HG02763 (cell line): ENCODE results near the gene SMC1A.
"Not testable (repeated sequence)": the region's sequence is repeated elsewhere in the genome, so short reads cannot be mapped to it uniquely, and the experiment has no call there.

Experiments used
- ATAC-seq: cut with Tn5 transposase; IDR thresholded peaks from one replicate; pipeline ENCODE4 v1.9.1; 2021; ENCODE audit warnings: mild to moderate bottlenecking, moderate library complexity; ENCODE audit not compliant: unreplicated experiment

Gene SMC1A

DNA sequence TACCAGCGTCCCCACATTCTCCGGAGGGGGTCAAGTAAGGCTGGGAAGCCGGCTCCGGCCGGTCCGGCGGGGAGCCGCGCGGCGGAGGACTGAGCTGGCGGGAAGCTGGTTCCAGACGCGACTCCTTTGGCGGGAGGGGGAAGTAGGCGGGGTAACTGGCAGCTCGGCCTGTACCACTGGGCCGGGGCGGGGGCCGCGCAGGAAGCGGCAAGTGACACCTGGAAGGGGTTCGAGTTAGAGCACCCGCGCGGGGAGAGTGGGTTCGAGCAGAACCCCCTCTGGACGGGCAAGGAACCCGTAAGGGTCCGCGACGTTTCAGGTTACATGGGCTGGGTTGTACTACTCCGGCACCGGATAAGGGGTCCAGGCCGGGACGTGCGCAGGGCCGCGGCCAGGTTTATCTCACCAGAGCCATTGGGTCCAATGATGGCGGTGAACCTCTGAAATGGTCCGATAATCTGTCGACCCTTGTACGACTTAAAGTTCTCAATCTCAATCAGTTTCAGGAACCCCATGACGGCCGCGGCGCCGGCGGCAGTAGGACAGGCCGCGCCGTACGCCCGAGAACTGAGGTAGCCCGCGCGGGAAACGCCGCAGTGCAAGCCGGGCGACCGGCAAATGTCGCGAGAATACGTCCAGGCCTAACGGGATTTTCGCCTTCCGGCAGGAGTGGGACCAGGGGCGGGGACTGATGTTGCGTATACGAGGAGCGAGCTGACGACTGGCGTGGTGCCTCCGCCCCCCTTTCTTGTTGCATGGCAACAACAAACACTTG lies at the start of gene SMC1A:
TSS of gene SMC1A (minus strand) at position 569 of the 775 bp plus-strand sequence. CDS start at position 515, 54 bp downstream.
- peak; percentile 92 for ATAC-seq

DNA sequence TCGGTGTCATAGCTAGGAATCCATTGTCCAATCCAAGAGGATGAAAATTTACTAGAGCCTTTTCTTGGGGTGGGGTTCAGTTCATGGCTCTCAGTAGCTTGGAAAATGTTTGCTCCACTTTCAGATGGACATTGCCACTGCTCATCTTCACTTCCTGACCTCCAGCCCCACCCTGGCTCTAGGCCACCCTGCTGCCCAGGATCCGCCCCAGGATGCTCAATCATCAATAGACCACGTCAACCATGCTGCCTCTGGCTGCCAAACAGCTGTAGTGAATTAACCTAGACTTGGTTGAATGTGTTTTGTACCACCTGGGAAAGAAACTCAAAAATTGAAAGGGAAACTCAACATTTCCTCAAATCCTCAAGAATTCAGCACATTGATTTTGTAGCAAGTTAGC lies 48.9 kb upstream of the SMC1A start:
- ATAC-seq = no peak

- not testable (repeated sequence) for ATAC-seq
Observed at GRCh38 chrX:53468659-53469058, 46.2 kb upstream of the SMC1A start.

DNA sequence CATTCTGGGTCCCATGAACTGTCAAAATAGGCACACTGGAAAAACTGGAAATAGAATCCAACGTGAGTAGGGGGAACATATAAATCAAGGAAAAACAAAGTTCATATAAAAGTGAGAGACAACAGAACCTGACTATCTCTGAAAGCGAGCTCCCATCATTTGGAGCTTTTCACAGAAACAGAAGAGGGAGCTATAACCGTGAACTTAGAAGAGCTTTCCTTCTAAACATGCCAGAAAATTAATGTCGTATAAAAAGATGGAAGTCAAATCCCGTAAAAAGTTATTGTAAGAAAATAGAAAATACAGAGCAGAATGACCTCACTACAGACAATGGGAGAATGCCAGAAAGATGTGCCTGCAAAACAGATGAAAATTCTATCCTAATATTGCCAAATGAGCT lies 35.6 kb upstream of the SMC1A start:
- ATAC-seq = no peak

- no peak for ATAC-seq
Observed at GRCh38 chrX:53456254-53456653, 33.8 kb upstream of the SMC1A start.

DNA sequence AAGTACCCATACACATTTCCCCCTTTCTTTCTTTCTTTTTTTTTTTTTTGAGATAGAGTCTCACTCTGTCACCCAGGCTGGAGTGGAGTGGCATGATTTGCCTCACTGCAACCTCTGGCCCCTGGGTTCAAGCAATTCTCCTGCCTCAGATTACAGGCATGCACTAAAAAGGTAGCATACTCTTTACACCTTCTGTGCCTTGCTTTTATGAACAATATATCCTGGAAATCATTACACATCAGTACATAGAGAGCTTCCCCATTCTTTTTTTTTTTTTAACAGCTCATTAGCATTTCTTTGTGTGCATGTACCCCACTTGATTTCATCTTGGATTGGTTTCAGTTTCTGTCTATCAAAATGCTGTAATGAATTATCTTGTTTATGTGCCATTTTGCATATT lies 30.4 kb upstream of the SMC1A start:
- ATAC-seq = no peak

DNA sequence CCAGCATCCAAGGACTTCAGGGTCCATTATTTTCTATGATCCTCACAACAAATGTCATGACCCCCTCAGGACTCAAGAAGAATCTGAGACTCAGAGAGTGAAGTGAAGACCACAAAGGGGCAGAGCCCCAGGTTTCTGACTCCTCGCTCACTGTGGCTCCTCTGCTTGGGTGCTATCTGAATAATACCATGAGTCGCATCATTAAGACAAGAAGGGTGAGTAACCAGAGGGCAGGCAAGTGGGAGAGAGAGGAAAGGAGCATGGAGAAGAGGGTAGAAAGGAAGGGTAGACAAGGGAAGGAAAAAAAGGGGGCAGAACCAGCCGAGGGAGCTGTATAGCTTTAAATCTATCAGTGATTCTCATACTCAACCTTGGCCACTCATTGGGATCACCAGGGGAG lies 27.2 kb upstream of the SMC1A start:
- no peak for ATAC-seq

DNA sequence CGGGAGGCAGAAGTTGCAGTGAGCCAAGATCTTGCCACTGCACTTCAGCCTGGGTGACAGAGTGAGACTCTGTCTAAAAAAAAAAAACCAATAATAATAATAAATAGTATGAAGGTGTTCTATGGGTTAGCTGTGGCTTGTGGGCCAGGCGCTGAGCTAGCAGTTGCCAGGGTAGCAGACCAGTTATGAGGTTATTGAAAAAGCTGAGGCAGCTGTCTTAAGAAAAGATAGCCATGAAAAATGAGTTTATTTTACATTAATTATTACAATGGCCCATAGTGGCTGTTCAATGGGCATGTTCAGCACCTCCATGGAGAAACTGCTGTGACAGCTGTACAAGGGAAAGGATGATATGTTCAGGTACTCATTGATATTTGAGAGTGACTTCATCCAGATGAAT lies 25.0 kb upstream of the SMC1A start:
- no peak for ATAC-seq

- ATAC-seq = no peak
Observed at GRCh38 chrX:53445977-53446376, 23.5 kb upstream of the SMC1A start.

DNA sequence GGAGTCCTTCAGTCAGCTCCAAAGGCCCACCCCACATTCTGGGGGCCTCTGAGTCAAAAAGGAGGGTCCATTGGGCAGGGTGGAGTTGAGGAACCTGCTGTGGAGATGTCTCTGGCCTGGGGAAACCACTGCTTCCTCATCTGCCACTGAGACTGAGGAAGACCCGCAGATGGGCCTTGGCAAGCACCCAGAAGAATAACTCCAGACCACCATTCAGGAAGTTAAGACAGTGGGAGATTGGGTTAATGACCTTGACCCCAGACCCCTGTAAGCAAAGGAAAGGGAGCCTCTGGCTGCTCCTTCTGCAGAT lies 19.8 kb upstream of the SMC1A start:
- ATAC-seq = no peak

GRCh38 chrX:53441531-53442321 lies 19.3 kb upstream of the SMC1A start:
- peak; percentile 74 for ATAC-seq

DNA sequence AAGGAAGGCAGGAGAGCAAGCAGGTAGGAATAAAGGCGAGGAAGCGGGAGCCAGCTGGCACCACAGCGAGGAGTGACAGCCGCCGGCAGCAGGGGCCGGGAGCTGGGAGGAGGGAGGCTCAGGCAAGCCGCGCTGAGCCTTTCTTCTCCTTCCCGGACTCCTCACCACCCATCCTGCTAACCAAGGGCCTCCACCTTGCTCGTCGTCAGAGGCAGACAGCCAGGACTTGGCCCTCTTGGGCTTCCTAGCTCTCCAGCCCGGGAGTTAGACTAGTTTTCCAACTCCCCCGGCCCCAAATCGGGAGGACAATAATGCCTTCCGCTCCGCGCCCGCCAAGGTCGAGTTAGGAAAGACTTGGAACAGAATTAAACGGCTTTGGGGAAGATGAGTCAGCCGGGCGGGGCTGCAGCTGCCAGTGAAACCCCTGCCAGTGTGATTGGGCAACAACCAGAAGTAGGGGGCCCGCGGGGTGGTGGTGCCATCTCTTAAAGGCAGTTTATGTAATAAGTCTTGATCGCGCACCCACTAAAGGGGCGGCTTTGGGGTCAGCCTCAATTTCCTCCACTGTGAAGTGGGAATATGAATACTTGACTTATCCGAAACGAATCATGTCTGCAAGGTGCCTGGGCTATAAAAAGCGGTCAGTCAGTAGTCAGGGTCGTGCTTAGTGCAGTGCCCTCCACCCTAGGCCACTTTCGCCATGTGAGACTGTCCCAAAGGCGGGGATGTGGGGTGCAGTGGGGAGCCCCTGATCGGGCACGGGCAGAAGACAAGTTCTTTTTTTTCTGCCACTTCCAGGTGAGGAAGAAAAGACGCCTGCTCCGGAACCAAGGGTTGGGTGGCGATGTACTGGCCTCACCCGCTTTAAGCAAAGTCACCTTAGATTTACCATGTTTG lies 18.4 kb upstream of the SMC1A start:
- ATAC-seq = no peak

GRCh38 chrX:53440101-53440500 lies 17.6 kb upstream of the SMC1A start:
- ATAC-seq = no peak

DNA sequence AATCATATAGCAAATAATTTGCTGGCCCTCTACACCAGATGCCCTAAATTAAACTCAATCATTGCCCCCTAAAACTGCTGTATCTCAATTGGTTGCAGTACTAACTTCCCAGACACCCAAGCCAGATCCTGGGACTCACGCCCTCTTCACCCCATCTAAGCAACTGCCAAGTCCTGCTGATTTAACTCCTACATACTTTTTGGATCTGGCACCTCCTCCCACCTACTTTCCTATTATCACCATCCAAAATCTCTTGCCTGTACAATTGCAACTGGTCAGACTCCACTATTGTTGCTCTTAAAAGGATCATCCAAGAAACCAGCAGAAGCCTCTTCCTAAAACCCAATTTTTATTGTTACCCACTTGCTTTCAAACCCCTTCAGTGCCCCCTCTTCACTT lies 16.4 kb upstream of the SMC1A start:
- ATAC-seq = no peak

DNA sequence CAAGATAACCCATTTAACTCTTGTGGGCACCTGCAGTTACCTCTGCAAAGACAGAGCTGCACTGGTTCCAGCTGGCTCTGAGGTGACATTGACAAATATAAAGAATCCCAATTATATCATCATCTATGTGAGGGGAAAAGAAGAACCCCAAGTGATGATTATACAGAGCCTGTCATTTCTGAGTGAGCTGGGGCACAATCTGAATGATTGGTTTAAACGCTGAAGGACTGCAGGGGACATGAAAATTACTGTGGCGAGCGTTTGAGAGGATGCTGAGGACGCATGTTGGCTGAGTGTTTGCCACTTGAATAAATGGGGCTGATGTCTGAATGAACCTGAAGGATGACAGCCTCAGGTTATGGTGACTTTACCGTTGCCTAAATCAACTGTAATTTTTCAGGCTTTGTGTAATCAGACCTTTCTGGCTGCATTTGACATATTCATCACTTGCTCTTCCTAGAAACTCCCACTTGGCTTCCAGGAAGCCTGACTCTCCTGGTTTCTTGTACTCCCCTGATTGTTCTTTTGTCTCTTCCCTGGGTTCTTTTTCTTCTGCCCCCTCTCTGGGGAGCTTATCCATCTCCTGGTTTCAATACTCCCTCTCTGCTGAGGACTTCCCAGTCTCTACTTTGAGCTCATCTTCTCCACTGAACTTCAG lies 15.8 kb upstream of the SMC1A start:
- no peak for ATAC-seq

- ATAC-seq = no peak
Observed at GRCh38 chrX:53437206-53437605, 14.8 kb upstream of the SMC1A start.

GRCh38 chrX:53435997-53436396 lies 13.5 kb upstream of the SMC1A start:
- peak; percentile 72 for ATAC-seq

DNA sequence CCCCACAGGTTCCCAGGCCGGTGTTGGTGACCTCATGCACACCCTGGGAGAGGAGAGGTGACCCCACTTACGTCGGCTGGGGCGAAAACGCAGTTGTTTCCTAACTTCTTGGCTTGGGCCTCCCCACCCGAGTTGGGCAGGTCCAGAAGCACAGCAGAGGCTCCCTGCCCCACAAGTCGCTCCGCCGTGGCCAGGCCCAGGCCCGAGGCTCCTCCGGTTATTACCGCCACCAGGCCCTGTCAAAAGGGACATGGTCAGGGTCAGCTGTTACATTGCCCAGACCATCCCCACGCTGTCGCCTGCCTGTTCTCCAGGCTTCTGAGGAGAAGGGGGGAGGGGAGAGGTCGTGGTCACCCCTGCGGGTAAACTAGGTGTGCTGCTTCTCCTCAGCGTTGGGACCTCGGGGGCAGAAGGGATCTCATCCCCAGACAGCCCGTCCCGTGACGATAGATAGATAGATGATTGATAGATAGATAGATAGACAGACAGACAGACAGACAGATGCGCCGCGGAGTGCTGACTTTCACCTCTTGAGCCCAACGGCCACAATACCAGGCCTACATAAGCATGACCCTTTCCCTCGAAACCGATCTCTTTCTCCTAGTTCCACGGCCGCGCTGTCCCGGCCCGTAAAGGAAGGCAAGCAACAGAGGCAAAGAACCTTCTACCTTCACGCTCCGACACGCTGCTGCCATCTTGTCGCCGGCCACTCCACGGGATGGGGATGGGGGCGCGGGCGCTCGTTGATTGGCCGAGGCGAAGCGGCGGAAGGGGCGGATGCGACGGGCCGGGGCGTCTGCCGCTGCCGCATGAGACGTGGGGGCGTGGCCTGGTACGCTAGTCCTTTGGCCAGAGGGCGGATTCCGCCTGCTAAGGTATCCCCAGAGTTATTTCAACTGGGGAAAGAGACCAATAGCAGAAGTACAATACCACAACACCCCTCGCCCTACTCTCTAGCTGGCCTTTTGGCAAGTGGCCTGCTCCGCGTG lies 11.5 kb upstream of the SMC1A start, which contains the start of gene HSD17B10:
TSS of gene HSD17B10 (minus strand) at position 720 of the 989 bp plus-strand sequence. CDS start at position 695, 25 bp downstream.
- peak; percentile 86 for ATAC-seq

DNA sequence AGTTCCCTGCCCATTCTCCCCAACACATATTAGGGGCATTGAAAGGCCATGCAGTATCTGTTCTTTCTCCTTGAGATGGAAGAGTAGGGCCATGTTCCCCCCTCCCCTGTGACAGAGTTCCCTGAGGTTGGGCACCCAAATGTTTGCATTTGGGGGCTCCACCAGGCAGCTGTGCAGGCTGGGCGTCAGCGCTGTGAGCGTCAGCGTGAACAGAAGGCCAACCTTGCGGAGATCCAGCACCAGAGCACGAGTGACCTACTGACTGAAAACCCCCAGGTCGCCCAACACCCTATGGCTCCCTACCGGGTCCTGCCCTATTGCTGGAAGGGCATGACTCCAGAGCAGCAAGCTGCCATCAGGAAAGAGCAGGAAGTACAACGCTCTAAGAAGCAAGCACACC lies 7.8 kb upstream of the SMC1A start:
- ATAC-seq = no peak

GRCh38 chrX:53429755-53430154 lies 7.3 kb upstream of the SMC1A start:
- ATAC-seq = no peak
